HFFc6 (cell line): ENCODE data around the gene CPNE1. TPM values are rescaled to one million over a fixed set of nuclear protein-coding genes. Genes with fewer than 3 reads are reported as not detected.
A peak's percentile ranks its signal among the peaks of the same experiment; 100 is the strongest.
"Not testable (repeated sequence)": the region's sequence is repeated elsewhere in the genome, so short reads cannot be mapped to it uniquely, and the experiment has no call there.

Experiments used
- DNase-seq: peaks from one replicate; pipeline ENCODE4 v3.0.0-alpha.2; 2018
- H3K27ac Mint-ChIP-seq: 2 replicates; pipeline ENCODE4 v1.8.0; 2020; ENCODE audit warnings: mild to moderate bottlenecking, mixed read lengths
- H3K27me3 Mint-ChIP-seq: 2 replicates; pipeline ENCODE4 v1.8.0; 2021; ENCODE audit warnings: mild to moderate bottlenecking, moderate library complexity, mixed read lengths; ENCODE audit not compliant: insufficient read depth
- H3K36me3 Mint-ChIP-seq: 2 replicates; pipeline ENCODE4 v1.8.0; 2021; ENCODE audit warnings: low read depth, mixed read lengths
- H3K4me1 Mint-ChIP-seq: 2 replicates; pipeline ENCODE4 v1.8.0; 2020; ENCODE audit warnings: low read depth, mixed read lengths
- H3K4me3 Mint-ChIP-seq: 2 replicates; pipeline ENCODE4 v1.8.0; 2020; ENCODE audit warnings: mild to moderate bottlenecking, moderate library complexity, mixed read lengths
- H3K9me3 Mint-ChIP-seq: 2 replicates; pipeline ENCODE4 v1.8.0; 2020; ENCODE audit warnings: mild to moderate bottlenecking, mixed read lengths
- CTCF ChIP-seq: fragments of 200-600 bp; sonication (generic); IDR thresholded peaks from 2 replicates; pipeline ENCODE4 v1.5.0; 2021; ENCODE audit warnings: antibody characterized with exemption, mild to moderate bottlenecking
- long read RNA-seq: library from polyadenylated mRNA; unstranded; transcript quantifications from one replicate; pipeline ENCODE4 v2.0.0, GENCODE V29; 2019
- total RNA-seq, 6 experiments: library from RNA; stranded (reverse); fragmentation: NEBNext Ultra II Directional; extraction: Animal tissue kit (Norgen Biotek cat#: 25700); gene quantifications; 2 replicates in 1 of 6; 3 replicates in 5 of 6; pipeline ENCODE4 v1.2.3, GENCODE V29; 2021

Gene CPNE1
- 100 to 1,000 TPM; 200 to 230 (median 213) TPM for total RNA-seq
- long read RNA-seq, transcript CPNE1-221 (2 exons, 625 nt): minor isoform, 8 of 197 reads
- long read RNA-seq, transcript CPNE1-204 (16 exons, 1,928 nt): major isoform, 40 of 197 reads
- long read RNA-seq, partial matches to known transcripts: 25 of 197 reads
- long read RNA-seq, other reads (novel, unspliced or antisense): 123 of 197 reads

GRCh38 chr20:35664466-35665206 is at the start of gene CPNE1, which contains the start of gene RBM12:
TSS of gene CPNE1 (minus strand) at chr20:35664900. CDS start at chr20:35632923, 31,977 bp downstream.
TSS of gene RBM12 (minus strand) at chr20:35664900. CDS start at chr20:35655322, 9,578 bp downstream.
- peak; percentile 87 for DNase-seq
- Mint-ChIP-seq H3K4me3 (peak within 1 kb of the TSS; percentile 89), H3K27me3 (peaks cover 2% of the 10 kb centered on the region), H3K36me3 (peaks cover 37% of the 10 kb centered on the region), H3K27ac (peak within 1 kb of the TSS; percentile 98), H3K4me1 (peaks cover 42% of the 10 kb centered on the region), H3K9me3 (no peaks in the 10 kb centered on the region)
- TF ChIP-seq CTCF: no peak

- H3K36me3 Mint-ChIP-seq: peaks cover 57% of the 10 kb centered on the region
- no peak overlapping the region for H3K4me3 Mint-ChIP-seq
- no peaks in the 10 kb centered on the region for H3K9me3 Mint-ChIP-seq
- peaks cover 7% of the 10 kb centered on the region for H3K27me3 Mint-ChIP-seq
- peak overlapping the region; percentile 6; the same call in 1 of the 2 replicates for H3K27ac Mint-ChIP-seq
- no peak for DNase-seq
- TF ChIP-seq CTCF: no peak
- peaks cover 37% of the 10 kb centered on the region for H3K4me1 Mint-ChIP-seq
These were observed 49.4 kb upstream of the CPNE1 start for GRCh38 chr20:35714127-35714526.

GRCh38 chr20:35713120-35713519 is 48.4 kb upstream of the CPNE1 start:
- peaks cover 60% of the 10 kb centered on the region for H3K36me3 Mint-ChIP-seq
- not testable (repeated sequence) for H3K9me3 Mint-ChIP-seq, DNase-seq, H3K27me3 Mint-ChIP-seq, H3K4me3 Mint-ChIP-seq
- H3K27ac Mint-ChIP-seq: peak overlapping the region; percentile 33; the same call in 1 of the 2 replicates
- peaks cover 36% of the 10 kb centered on the region for H3K4me1 Mint-ChIP-seq

- Mint-ChIP-seq H3K27ac (peak overlapping the region; percentile 38), H3K4me3 (no peak overlapping the region), H3K27me3 (peaks cover 7% of the 10 kb centered on the region), H3K4me1 (peaks cover 34% of the 10 kb centered on the region), H3K36me3 (peaks cover 56% of the 10 kb centered on the region), H3K9me3 (no peaks in the 10 kb centered on the region)
- DNase-seq: no peak
- no peak for TF ChIP-seq CTCF
These were observed 47.0 kb upstream of the CPNE1 start for GRCh38 chr20:35711588-35712209.

- Mint-ChIP-seq H3K36me3 (peaks cover 54% of the 10 kb centered on the region), H3K27me3 (peaks cover 5% of the 10 kb centered on the region), H3K9me3 (no peaks in the 10 kb centered on the region), H3K27ac (peak overlapping the region; percentile 38), H3K4me1 (peaks cover 36% of the 10 kb centered on the region), H3K4me3 (no peak overlapping the region)
- DNase-seq: no peak
- TF ChIP-seq CTCF: no peak
These were observed 46.3 kb upstream of the CPNE1 start for GRCh38 chr20:35710884-35711587.
